ENCODE results near the gene TRIM51.
"Not testable (repeated sequence)": the region's sequence is repeated elsewhere in the genome, so short reads cannot be mapped to it uniquely, and the experiment has no call there.

TRIM51 gene, protein sequence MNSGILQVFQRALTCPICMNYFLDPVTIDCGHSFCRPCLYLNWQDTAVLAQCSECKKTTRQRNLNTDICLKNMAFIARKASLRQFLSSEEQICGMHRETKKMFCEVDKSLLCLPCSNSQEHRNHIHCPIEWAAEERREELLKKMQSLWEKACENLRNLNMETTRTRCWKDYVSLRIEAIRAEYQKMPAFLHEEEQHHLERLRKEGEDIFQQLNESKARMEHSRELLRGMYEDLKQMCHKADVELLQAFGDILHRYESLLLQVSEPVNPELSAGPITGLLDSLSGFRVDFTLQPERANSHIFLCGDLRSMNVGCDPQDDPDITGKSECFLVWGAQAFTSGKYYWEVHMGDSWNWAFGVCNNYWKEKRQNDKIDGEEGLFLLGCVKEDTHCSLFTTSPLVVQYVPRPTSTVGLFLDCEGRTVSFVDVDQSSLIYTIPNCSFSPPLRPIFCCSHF

DNA sequence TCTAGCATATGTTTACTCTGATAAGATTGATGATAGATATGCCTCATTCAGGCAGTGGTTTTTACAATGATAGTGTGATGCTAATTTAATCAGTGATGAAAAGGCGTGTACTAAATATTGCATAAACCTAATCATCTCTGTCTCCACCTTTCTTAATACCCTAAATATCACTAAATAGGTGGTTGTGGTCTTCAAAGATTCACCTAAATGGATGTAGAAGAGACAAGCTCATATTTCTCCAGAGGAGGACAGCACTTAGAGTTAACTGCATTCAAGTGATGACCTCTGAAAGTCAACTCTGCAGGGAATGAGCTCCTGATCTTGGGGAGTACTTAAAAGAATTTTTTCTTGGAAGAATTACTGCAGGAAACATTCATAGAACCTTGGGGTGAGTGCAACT lies at the start of gene TRIM51:
Gene TRIM51, plus strand, starts transcription at position 301 of the 400 bp plus-strand sequence. CDS start 2,132 bp downstream, outside the sequence.
- not testable (repeated sequence) for H3K27me3 ChIP-seq (replicated peaks; ENCODE audit: control insufficient read depth, insufficient read depth, low read length); DNase-seq (ENCODE audit: extremely low read depth, insufficient read length); H3K4me3 ChIP-seq (replicated peaks; ENCODE audit: low read depth, low read length); H3K36me3 ChIP-seq (ENCODE audit: control insufficient read depth, insufficient read depth, low read length)

DNA sequence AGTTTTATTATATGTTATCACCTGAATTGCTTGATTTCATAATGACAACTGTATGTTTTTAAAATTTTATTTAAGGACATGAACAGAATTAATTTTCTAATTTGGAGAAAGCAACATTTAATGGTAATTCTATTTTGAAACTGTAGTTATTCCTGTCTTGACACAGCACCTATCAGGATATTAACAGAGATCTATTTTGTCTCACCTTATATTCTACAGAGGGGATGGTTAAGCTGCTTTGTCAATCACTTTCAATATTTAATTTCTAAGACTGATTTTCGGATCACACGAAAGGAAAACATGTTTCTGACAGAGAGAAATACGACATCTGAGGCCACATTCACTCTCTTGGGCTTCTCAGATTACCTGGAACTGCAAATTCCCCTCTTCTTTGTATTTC lies 44.6 kb upstream of the TRIM51 start, which contains the start of gene OR5D16:
Gene OR5D16, plus strand, starts transcription at position 301 of the 400 bp plus-strand sequence. Its CDS starts 0 bp downstream, at position 301.
- no peak for DNase-seq (ENCODE audit: extremely low read depth, insufficient read length)
- Histone ChIP-seq H3K4me3 (replicated peaks; ENCODE audit: low read depth, low read length) (no peak within 1 kb of the TSS), H3K27me3 (replicated peaks; ENCODE audit: control insufficient read depth, insufficient read depth, low read length) (no peaks in the 10 kb centered on the region), H3K36me3 (ENCODE audit: control insufficient read depth, insufficient read depth, low read length) (no peaks in the 10 kb centered on the region)
- TF ChIP-seq, protein P1, sequence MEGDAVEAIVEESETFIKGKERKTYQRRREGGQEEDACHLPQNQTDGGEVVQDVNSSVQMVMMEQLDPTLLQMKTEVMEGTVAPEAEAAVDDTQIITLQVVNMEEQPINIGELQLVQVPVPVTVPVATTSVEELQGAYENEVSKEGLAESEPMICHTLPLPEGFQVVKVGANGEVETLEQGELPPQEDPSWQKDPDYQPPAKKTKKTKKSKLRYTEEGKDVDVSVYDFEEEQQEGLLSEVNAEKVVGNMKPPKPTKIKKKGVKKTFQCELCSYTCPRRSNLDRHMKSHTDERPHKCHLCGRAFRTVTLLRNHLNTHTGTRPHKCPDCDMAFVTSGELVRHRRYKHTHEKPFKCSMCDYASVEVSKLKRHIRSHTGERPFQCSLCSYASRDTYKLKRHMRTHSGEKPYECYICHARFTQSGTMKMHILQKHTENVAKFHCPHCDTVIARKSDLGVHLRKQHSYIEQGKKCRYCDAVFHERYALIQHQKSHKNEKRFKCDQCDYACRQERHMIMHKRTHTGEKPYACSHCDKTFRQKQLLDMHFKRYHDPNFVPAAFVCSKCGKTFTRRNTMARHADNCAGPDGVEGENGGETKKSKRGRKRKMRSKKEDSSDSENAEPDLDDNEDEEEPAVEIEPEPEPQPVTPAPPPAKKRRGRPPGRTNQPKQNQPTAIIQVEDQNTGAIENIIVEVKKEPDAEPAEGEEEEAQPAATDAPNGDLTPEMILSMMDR (IDR thresholded peaks at IDR 0.05; ENCODE audit: insufficient read depth, low read length, poor library complexity, severe bottlenecking) = no peak

DNA sequence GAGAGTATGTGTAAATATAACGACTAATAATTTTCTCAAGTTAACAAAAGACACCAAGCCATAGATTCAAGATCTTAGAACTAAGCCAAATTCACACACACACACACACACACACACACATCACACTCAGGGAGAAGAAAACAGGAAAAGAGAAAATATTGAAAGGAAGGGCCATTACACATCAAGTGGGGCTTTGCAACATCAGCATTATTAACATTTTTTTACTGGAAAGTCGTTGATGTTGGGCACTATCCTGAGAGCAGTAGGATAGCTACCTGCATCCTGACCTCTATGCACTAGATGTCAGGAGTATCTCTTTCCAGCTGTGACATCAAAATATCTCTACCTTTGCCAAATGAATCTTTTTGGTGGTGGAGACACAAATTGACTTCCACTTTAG lies 35.6 kb upstream of the TRIM51 start:
- TF ChIP-seq, protein P1 (IDR thresholded peaks at IDR 0.05; ENCODE audit: insufficient read depth, low read length, poor library complexity, severe bottlenecking) = no peak
- H3K27me3 ChIP-seq (replicated peaks; ENCODE audit: control insufficient read depth, insufficient read depth, low read length) = no peaks in the 10 kb centered on the region
- DNase-seq (ENCODE audit: extremely low read depth, insufficient read length) = no peak
- H3K36me3 ChIP-seq (ENCODE audit: control insufficient read depth, insufficient read depth, low read length) = no peaks in the 10 kb centered on the region
- no peak overlapping the region for H3K4me3 ChIP-seq (replicated peaks; ENCODE audit: low read depth, low read length)

DNA sequence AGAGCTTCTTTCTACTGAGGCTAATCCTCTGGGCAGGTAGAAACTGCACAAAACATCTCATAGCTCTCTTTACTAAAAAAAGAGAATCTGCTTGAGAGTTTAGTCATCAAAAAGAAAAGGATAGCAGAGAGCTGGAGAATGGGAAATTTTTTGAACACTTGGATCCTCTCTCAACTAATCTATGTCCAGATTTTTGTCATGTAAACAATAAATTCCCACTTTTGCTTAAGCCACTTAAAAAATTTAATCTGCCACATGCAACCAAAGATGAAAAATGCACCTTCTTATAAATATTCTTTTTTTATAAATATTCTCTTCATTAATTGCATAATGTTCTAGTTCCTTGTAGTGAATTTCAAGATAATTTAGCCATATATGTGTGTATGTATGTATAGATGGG lies 34.1 kb upstream of the TRIM51 start:
- no peaks in the 10 kb centered on the region for H3K27me3 ChIP-seq (replicated peaks; ENCODE audit: control insufficient read depth, insufficient read depth, low read length)
- TF ChIP-seq, protein P1 (IDR thresholded peaks at IDR 0.05; ENCODE audit: insufficient read depth, low read length, poor library complexity, severe bottlenecking) = no peak
- DNase-seq (ENCODE audit: extremely low read depth, insufficient read length) = no peak

DNA sequence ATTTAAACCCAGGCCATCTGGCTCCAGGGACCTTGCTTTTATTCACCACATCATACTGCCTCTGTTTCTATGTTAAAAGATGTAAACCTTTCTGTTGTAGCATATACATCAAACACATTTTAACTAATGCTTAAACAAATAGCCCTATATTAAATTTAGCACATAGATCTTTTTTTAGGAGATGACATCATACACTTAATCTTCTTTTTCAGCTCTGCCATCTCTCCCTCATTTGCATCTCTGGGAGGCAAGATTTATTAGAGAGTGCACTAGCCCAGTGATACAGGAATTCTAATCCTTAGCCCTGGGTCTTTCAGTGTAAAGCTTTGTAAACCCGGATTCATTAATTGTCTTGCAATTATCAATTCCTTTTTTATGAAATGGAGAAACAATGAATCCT lies 31.0 kb upstream of the TRIM51 start:
- no peak for DNase-seq (ENCODE audit: extremely low read depth, insufficient read length)
- no peaks in the 10 kb centered on the region for H3K36me3 ChIP-seq (ENCODE audit: control insufficient read depth, insufficient read depth, low read length)
- TF ChIP-seq, protein P1 (IDR thresholded peaks at IDR 0.05; ENCODE audit: insufficient read depth, low read length, poor library complexity, severe bottlenecking) = no peak
- H3K4me3 ChIP-seq (replicated peaks; ENCODE audit: low read depth, low read length) = no peak overlapping the region
- no peaks in the 10 kb centered on the region for H3K27me3 ChIP-seq (replicated peaks; ENCODE audit: control insufficient read depth, insufficient read depth, low read length)

More for the DNA sequence above, 34.1 kb upstream of the TRIM51 start:
- no peaks in the 10 kb centered on the region for H3K36me3 ChIP-seq (ENCODE audit: control insufficient read depth, insufficient read depth, low read length)
- H3K4me3 ChIP-seq (replicated peaks; ENCODE audit: low read depth, low read length) = no peak overlapping the region

DNA sequence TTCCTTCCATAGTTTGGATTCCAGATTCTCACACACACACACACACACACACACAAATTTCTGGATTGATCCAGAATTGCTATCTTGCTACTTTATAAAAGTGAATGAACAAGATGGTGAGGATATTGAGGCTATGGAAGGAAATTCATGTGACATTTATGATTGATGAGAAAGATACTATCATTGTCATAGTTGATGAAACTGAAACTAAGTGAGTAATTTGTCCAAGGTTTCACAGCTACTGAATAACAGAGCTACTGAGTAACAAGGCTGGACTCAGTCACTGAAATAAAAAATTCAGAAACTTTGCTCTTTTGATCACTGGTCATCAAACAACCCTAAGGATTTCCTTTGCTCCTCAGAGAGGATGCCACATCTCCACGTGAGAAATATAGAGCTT lies 28.4 kb upstream of the TRIM51 start:
- TF ChIP-seq, protein P1 (IDR thresholded peaks at IDR 0.05; ENCODE audit: insufficient read depth, low read length, poor library complexity, severe bottlenecking) = no peak
- no peaks in the 10 kb centered on the region for H3K27me3 ChIP-seq (replicated peaks; ENCODE audit: control insufficient read depth, insufficient read depth, low read length)
- no peak overlapping the region for H3K4me3 ChIP-seq (replicated peaks; ENCODE audit: low read depth, low read length)
- no peak for DNase-seq (ENCODE audit: extremely low read depth, insufficient read length)
- H3K36me3 ChIP-seq (ENCODE audit: control insufficient read depth, insufficient read depth, low read length) = no peaks in the 10 kb centered on the region

DNA sequence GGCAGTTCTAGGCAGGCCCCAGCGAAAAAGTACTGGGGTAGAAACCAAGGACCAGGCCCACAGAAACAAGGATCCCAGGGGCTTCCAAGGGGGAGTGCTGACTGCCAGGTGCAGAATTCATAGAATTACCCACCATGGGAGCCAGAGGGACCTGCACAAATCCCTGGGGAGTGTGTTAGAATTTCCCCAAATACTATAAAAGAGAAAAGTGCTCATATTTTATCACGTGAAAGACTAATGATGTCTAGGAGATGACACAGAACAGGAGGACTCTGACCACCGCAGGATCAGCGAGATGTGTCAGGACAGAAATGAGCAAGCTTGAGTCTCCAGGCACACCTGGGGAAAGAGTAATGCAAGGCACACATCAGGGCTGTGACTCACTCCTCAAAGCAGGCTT lies 15.7 kb upstream of the TRIM51 start:
- H3K36me3 ChIP-seq (ENCODE audit: control insufficient read depth, insufficient read depth, low read length); H3K27me3 ChIP-seq (replicated peaks; ENCODE audit: control insufficient read depth, insufficient read depth, low read length); H3K4me3 ChIP-seq (replicated peaks; ENCODE audit: low read depth, low read length); DNase-seq (ENCODE audit: extremely low read depth, insufficient read length): not testable (repeated sequence)

DNA sequence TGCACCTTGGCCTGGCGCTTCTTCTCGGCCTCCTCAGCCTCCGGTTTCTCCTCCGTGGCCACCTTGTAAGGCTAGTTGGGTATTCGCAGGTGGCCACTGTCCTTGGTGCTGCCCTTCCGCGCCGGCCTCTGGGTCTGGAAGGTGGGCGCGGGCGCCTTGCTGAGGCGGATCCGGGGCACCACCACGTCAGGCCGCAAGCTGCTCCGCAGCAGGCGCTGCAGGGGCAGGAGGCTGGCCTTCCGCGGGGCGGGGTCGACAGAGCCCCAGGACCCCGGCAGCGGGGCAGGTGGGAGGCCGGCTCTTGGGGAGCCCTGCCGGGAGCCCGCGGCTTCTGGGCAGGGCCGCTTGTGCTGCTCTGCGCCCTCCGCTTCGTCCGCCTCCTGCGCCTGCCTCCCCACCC lies 10.4 kb upstream of the TRIM51 start:
- DNase-seq (ENCODE audit: extremely low read depth, insufficient read length); H3K27me3 ChIP-seq (replicated peaks; ENCODE audit: control insufficient read depth, insufficient read depth, low read length); H3K36me3 ChIP-seq (ENCODE audit: control insufficient read depth, insufficient read depth, low read length); H3K4me3 ChIP-seq (replicated peaks; ENCODE audit: low read depth, low read length): not testable (repeated sequence)

DNA sequence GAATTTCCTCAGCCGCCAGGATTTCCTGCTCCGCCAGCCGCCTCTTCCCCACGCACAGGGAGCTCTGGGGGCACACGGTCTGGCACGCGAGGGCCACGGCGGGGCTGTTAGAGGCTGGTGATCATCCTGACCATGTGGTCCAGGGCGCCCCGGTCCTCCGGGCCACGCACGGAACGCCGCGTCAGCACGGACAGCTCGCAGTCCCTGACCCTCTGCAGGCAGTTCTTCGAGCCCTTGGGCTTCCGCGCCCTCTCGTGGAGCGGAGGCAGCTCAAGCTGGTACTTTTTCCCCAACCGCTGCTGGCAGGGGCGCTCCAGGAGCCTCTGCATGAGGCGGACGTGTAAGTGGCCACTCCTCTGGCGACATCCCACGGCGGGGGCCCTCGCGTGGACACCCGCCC lies 10.0 kb upstream of the TRIM51 start:
- DNase-seq (ENCODE audit: extremely low read depth, insufficient read length); H3K27me3 ChIP-seq (replicated peaks; ENCODE audit: control insufficient read depth, insufficient read depth, low read length); H3K36me3 ChIP-seq (ENCODE audit: control insufficient read depth, insufficient read depth, low read length); H3K4me3 ChIP-seq (replicated peaks; ENCODE audit: low read depth, low read length): not testable (repeated sequence)

Measured in GM06990 (cell line).